Measurements from ENCODE around the gene BABAM2. TPM values are rescaled to one million over a fixed set of nuclear protein-coding genes. Genes with fewer than 3 reads are reported as not detected.
A peak's percentile ranks its signal among the peaks of the same experiment; 100 is the strongest.
"Not testable (repeated sequence)": the region's sequence is repeated elsewhere in the genome, so short reads cannot be mapped to it uniquely, and the experiment has no call there.

BABAM2 gene
- total RNA-seq, 1 donor from 2014 or later: 28.5 TPM

GRCh38 chr2:27977731-27978312 lies 87.3 kb downstream of the BABAM2 start:
- peak overlapping the region; percentile 28 for H3K27ac Mint-ChIP-seq (ENCODE audit: unreplicated experiment)
- peak overlapping the region; percentile 32 for H3K9ac ChIP-seq (ENCODE audit: low read length)
- no peaks in the 10 kb centered on the region for H3K27me3 Mint-ChIP-seq (ENCODE audit: low read depth, unreplicated experiment)
- peak overlapping the region; percentile 66 for H3K4me2 ChIP-seq (ENCODE audit: low read length)
- H3K27ac ChIP-seq (ENCODE audit: low read depth, low read length): peak overlapping the region; percentile 51
- H3K4me3 Mint-ChIP-seq (ENCODE audit: unreplicated experiment): no peak overlapping the region
- H3K9me3 ChIP-seq (ENCODE audit: insufficient read depth, low read depth, low read length): no peaks in the 10 kb centered on the region
- H2AFZ ChIP-seq (ENCODE audit: low read depth, low read length): no peak overlapping the region
- peak; percentile 97 for DNase-seq (ENCODE audit: low read depth)
- no peaks in the 10 kb centered on the region for H3K36me3 ChIP-seq (ENCODE audit: insufficient read depth, low read length)
- no peaks in the 10 kb centered on the region for H4K20me1 ChIP-seq (ENCODE audit: insufficient read depth, low read length)
- peaks cover 3% of the 10 kb centered on the region for H3K36me3 Mint-ChIP-seq (ENCODE audit: low read depth, unreplicated experiment)
- no peaks in the 10 kb centered on the region for H3K27me3 ChIP-seq (ENCODE audit: insufficient read depth, low read length)
- no peaks in the 10 kb centered on the region for H3K9me3 Mint-ChIP-seq (ENCODE audit: unreplicated experiment)
- TF ChIP-seq CTCF (IDR thresholded peaks at IDR 0.05; ENCODE audit: insufficient read depth, low read depth, low read length) (no peak), EZH2 (IDR thresholded peaks at IDR 0.05; ENCODE audit: insufficient read depth, low read length) (no peak)
- peaks cover 5% of the 10 kb centered on the region for H3K79me2 ChIP-seq (ENCODE audit: insufficient read depth, low read length)
- H3K4me1 Mint-ChIP-seq (ENCODE audit: low read depth, unreplicated experiment): peaks cover 29% of the 10 kb centered on the region
- peaks cover 8% of the 10 kb centered on the region for H3K4me1 ChIP-seq (ENCODE audit: insufficient read depth, low read length)
- no peak overlapping the region for H3K4me3 ChIP-seq (ENCODE audit: insufficient read depth, low read depth, low read length)
- peak; percentile 83 for FAIRE-seq

GRCh38 chr2:27978761-27979160 lies 88.2 kb downstream of the BABAM2 start:
- not testable (repeated sequence) for H4K20me1 ChIP-seq (ENCODE audit: insufficient read depth, low read length); H3K9me3 Mint-ChIP-seq (ENCODE audit: unreplicated experiment); H3K27ac ChIP-seq (ENCODE audit: low read depth, low read length); H2AFZ ChIP-seq (ENCODE audit: low read depth, low read length); H3K36me3 ChIP-seq (ENCODE audit: insufficient read depth, low read length); H3K4me2 ChIP-seq (ENCODE audit: low read length); H3K4me3 Mint-ChIP-seq (ENCODE audit: unreplicated experiment); H3K27me3 Mint-ChIP-seq (ENCODE audit: low read depth, unreplicated experiment); H3K4me3 ChIP-seq (ENCODE audit: insufficient read depth, low read depth, low read length); H3K9me3 ChIP-seq (ENCODE audit: insufficient read depth, low read depth, low read length); H3K27me3 ChIP-seq (ENCODE audit: insufficient read depth, low read length); H3K36me3 Mint-ChIP-seq (ENCODE audit: low read depth, unreplicated experiment); H3K79me2 ChIP-seq (ENCODE audit: insufficient read depth, low read length); FAIRE-seq; DNase-seq (ENCODE audit: low read depth); H3K9ac ChIP-seq (ENCODE audit: low read length); H3K4me1 ChIP-seq (ENCODE audit: insufficient read depth, low read length)
- Mint-ChIP-seq H3K27ac (ENCODE audit: unreplicated experiment) (peak overlapping the region; percentile 36), H3K4me1 (ENCODE audit: low read depth, unreplicated experiment) (peaks cover 29% of the 10 kb centered on the region)

GRCh38 chr2:27980242-27980641 lies 89.7 kb downstream of the BABAM2 start:
- FAIRE-seq: no peak

More at GRCh38 chr2:27980242-27980641, 89.7 kb downstream of the BABAM2 start:
- peaks cover 4% of the 10 kb centered on the region for H3K36me3 Mint-ChIP-seq (ENCODE audit: low read depth, unreplicated experiment)
- H3K27me3 Mint-ChIP-seq (ENCODE audit: low read depth, unreplicated experiment): no peaks in the 10 kb centered on the region
- H3K27ac ChIP-seq (ENCODE audit: low read depth, low read length): no peak overlapping the region
- H3K4me3 Mint-ChIP-seq (ENCODE audit: unreplicated experiment): no peak overlapping the region
- H3K27me3 ChIP-seq (ENCODE audit: insufficient read depth, low read length): no peaks in the 10 kb centered on the region
- H3K4me3 ChIP-seq (ENCODE audit: insufficient read depth, low read depth, low read length): no peak overlapping the region
- H3K36me3 ChIP-seq (ENCODE audit: insufficient read depth, low read length): no peaks in the 10 kb centered on the region
- H4K20me1 ChIP-seq (ENCODE audit: insufficient read depth, low read length): no peaks in the 10 kb centered on the region
- H2AFZ ChIP-seq (ENCODE audit: low read depth, low read length): no peak overlapping the region
- no peaks in the 10 kb centered on the region for H3K9me3 ChIP-seq (ENCODE audit: insufficient read depth, low read depth, low read length)
- H3K9ac ChIP-seq (ENCODE audit: low read length): no peak overlapping the region
- no peak overlapping the region for H3K4me2 ChIP-seq (ENCODE audit: low read length)
- peaks cover 8% of the 10 kb centered on the region for H3K4me1 ChIP-seq (ENCODE audit: insufficient read depth, low read length)
- no peak for DNase-seq (ENCODE audit: low read depth)
- peaks cover 5% of the 10 kb centered on the region for H3K79me2 ChIP-seq (ENCODE audit: insufficient read depth, low read length)
- no peak overlapping the region for H3K27ac Mint-ChIP-seq (ENCODE audit: unreplicated experiment)
- H3K4me1 Mint-ChIP-seq (ENCODE audit: low read depth, unreplicated experiment): peaks cover 31% of the 10 kb centered on the region
- TF ChIP-seq EZH2 (IDR thresholded peaks at IDR 0.05; ENCODE audit: insufficient read depth, low read length) (no peak), CTCF (IDR thresholded peaks at IDR 0.05; ENCODE audit: insufficient read depth, low read depth, low read length) (no peak)
- no peaks in the 10 kb centered on the region for H3K9me3 Mint-ChIP-seq (ENCODE audit: unreplicated experiment)
